Measurements from ENCODE around the gene MIDN. TPM values are rescaled to one million over a fixed set of nuclear protein-coding genes. Genes with fewer than 3 reads are reported as not detected.
A peak's percentile ranks its signal among the peaks of the same experiment; 100 is the strongest.

MIDN gene
- total RNA-seq, 3 donors from 2014 or later, result 13.8 to 28.5 (median 22.4) TPM

- Histone ChIP-seq H3K4me3 (peak overlapping the region in 1 of 3 donors; percentile 0), H3K27me3 (no peaks in the 10 kb centered on the region), H3K27ac (peak overlapping the region; percentile 97 to 98), H3K4me1 (peaks cover 31 to 45% of the 10 kb centered on the region in 2 donors), H3K9me3 (no peaks in the 10 kb centered on the region), H3K36me3 (peaks cover 11% of the 10 kb centered on the region)
- intact Hi-C loops (cut with DNase I; ENCODE audit: low total_unique reads), result no loop called here
- TF ChIP-seq CTCF (IDR thresholded peaks at IDR 0.05) (no peak), POLR2A (IDR thresholded peaks at IDR 0.05) (no peak), POLR2AphosphoS5 (IDR thresholded peaks at IDR 0.05) (no peak)
- DNase-seq (ENCODE audit: low spot score in 2 of 2), result no peak
These were observed 9.7 kb downstream of the MIDN start for GRCh38 chr19:1258163-1258492.

GRCh38 chr19:1258707-1259205, 10.4 kb downstream of the MIDN start:
- Histone ChIP-seq H3K4me3 (peak overlapping the region; percentile 21 to 53 (median 25)), H3K36me3 (peaks cover 11% of the 10 kb centered on the region), H3K27me3 (no peaks in the 10 kb centered on the region), H3K9me3 (no peaks in the 10 kb centered on the region), H3K4me1 (peaks cover 30 to 41% of the 10 kb centered on the region in 2 donors), H3K27ac (peak overlapping the region; percentile 97 to 98)
- intact Hi-C loops (cut with DNase I; ENCODE audit: low total_unique reads), result no loop called here
- DNase-seq (ENCODE audit: low spot score in 2 of 2), result no peak
- TF ChIP-seq CTCF (IDR thresholded peaks at IDR 0.05) (no peak), POLR2A (IDR thresholded peaks at IDR 0.05) (no peak), POLR2AphosphoS5 (IDR thresholded peaks at IDR 0.05) (no peak)

GRCh38 chr19:1259206-1259875, 11.0 kb downstream of the MIDN start:
- Histone ChIP-seq H3K4me1 (peaks cover 24 to 35% of the 10 kb centered on the region in 2 donors), H3K36me3 (peaks cover 11% of the 10 kb centered on the region), H3K27ac (peak overlapping the region; percentile 97 to 98), H3K9me3 (no peaks in the 10 kb centered on the region), H3K4me3 (peak overlapping the region; percentile 21 to 53 (median 25)), H3K27me3 (no peaks in the 10 kb centered on the region)
- TF ChIP-seq POLR2A (IDR thresholded peaks at IDR 0.05) (no peak), POLR2AphosphoS5 (IDR thresholded peaks at IDR 0.05) (peak in 2 of 3 donors; percentile 66 to 71)
- intact Hi-C loops (cut with DNase I; ENCODE audit: low total_unique reads), result no loop called here
- no peak for DNase-seq (ENCODE audit: low spot score in 2 of 2)

- H3K4me1 ChIP-seq, result peaks cover 22 to 34% of the 10 kb centered on the region in 2 donors
- no peak for TF ChIP-seq POLR2A (IDR thresholded peaks at IDR 0.05)
- no peak for TF ChIP-seq CTCF (IDR thresholded peaks at IDR 0.05)
- no peak for TF ChIP-seq POLR2AphosphoS5 (IDR thresholded peaks at IDR 0.05)
- no peaks in the 10 kb centered on the region for H3K9me3 ChIP-seq
- H3K4me3 ChIP-seq, result peak overlapping the region; percentile 57 to 79 (median 70)
- intact Hi-C loops (cut with DNase I; ENCODE audit: low total_unique reads), result no loop called here
- H3K36me3 ChIP-seq, result peaks cover 7% of the 10 kb centered on the region
- no peak for DNase-seq (ENCODE audit: low spot score in 2 of 2)
- peak overlapping the region; percentile 97 to 98 for H3K27ac ChIP-seq
- no peaks in the 10 kb centered on the region for H3K27me3 ChIP-seq
These were observed 11.7 kb downstream of the MIDN start for GRCh38 chr19:1259876-1260748.

- peak; percentile 95 for DNase-seq (ENCODE audit: low spot score in 2 of 2)
- Histone ChIP-seq H3K4me1 (peaks cover 24 to 41% of the 10 kb centered on the region in 2 donors), H3K9me3 (no peaks in the 10 kb centered on the region), H3K4me3 (peak overlapping the region; percentile 57 to 79 (median 70)), H3K27me3 (no peaks in the 10 kb centered on the region), H3K27ac (peak overlapping the region; percentile 97 to 98), H3K36me3 (no peaks in the 10 kb centered on the region)
- TF ChIP-seq POLR2AphosphoS5 (IDR thresholded peaks at IDR 0.05) (peak in 2 of 3 donors; percentile 29 to 61), POLR2A (IDR thresholded peaks at IDR 0.05) (no peak)
- intact Hi-C loops (cut with DNase I; ENCODE audit: low total_unique reads), result no loop called here
These were observed 12.6 kb downstream of the MIDN start for GRCh38 chr19:1260749-1261537.

All from breast epithelium (tissue), 4 donors.